ENCODE data around the gene E2F6. TPM values are rescaled to one million over a fixed set of nuclear protein-coding genes. Genes with fewer than 3 reads are reported as not detected.
A peak's percentile ranks its signal among the peaks of the same experiment; 100 is the strongest.

The E2F6 gene
- total and polyA plus RNA-seq, 2 of the 13 experiments (the other 11 are each of a cell fraction or from before 2014, with no cell fraction given): 27.3 to 36.0 TPM

DNA sequence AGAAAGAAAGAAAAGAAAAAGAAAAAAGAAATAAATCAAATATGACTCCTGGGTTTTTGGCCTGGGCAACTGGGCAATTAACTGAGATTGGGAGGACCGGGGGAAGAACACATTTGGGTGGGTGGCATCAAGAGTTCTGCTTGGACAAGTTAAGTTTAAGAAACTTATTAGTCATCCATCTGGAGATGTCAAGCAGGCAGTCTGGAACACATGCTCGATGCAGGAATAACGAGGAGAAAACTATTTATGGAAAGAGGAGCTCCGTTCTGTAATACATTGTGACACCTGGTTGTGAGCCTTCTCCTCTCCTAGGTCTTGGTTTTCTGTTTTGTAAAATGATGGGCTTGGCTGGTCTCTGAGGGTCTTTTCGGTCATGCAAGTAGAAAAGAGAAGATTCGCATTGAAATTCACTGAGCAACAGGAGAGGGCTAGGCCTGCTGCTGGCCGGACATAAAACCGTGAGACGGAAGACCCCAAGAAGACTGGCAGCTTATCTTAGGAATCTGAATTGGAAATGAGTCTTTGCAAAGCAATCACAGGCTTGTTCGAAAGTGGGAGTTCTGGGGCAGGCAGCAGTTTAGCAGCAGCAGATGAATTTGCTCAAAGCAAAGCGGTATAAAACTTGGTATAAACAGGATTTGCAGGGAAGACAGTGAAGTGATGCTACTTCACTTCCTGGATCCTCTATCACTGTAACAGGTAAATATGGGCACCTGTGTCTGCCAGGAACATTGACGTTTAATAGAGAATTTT is 51.4 kb downstream of the E2F6 start:
- 67% methylated on average over 12 of the region's 12 CpGs for WGBS (ENCODE audit: low lambda C conversion rate)

DNA sequence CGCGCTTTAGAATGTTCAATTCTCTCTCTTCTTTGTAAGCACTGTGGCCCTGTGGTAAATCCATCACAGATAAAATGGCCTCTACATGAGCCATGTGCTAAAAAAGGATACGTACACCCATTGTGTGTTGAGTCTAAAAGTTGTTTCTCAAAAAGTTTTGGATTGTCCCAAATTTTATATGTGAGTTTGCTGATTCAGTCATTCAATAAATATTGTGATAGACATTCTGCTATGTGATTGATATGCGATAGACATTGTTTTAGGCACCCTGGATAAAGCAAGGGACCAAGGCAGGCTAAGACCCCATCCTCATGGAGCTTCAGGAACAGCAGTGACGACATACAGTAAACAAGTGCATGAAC is 53.5 kb downstream of the E2F6 start:
- no peaks in the 10 kb centered on the region for H3K79me2 ChIP-seq (ENCODE audit: insufficient read depth, low read length)
- no peak overlapping the region; a peak in 1 of 6 replicates for H3K4me3 ChIP-seq (replicated peaks in 1 of 3; ENCODE audit: insufficient read depth in 1 of 3, low read depth in 2 of 3, low read length in 3 of 3)
- no peak for DNase-seq (ENCODE audit: low spot score)
- ChIA-PET CTCF (ENCODE audit: low intra/inter-chr PET ratio, low total read pairs) (no interaction called here), POLR2A (interaction anchor here (0.5 to 2.7 kb wide), 6 partner anchors 36 to 282 kb away, joined by 3 to 39 read pairs (median 6); partner anchors contain the start of gene ROCK2)
- WGBS (ENCODE audit: low lambda C conversion rate): 78% methylated on average over 5 of the region's 5 CpGs
- intact Hi-C loops (cut with micrococcal nuclease; ENCODE audit: unreplicated experiment): loop anchor here (1.0 to 5.0 kb wide), 4 partner anchors 35 to 280 kb away; a partner anchor contains a TSS
- in situ Hi-C loops (cut with HindIII; ENCODE audit: extremely low pct_ligation_motif_present, low pct_unique_long_range_greater_than_20kb): loop anchor here (5.0 kb wide), 1 partner anchor 70 kb away; the partner anchor contains the start of gene ROCK2
- no peaks in the 10 kb centered on the region for H4K20me1 ChIP-seq (ENCODE audit: insufficient read depth, low read length)
- no peak overlapping the region for H3K27ac ChIP-seq (ENCODE audit: extremely low read length, insufficient read depth, low read length)
- no peaks in the 10 kb centered on the region for H3K36me3 ChIP-seq (replicated peaks in 1 of 2; ENCODE audit: control insufficient read depth in 1 of 2, insufficient read depth in 2 of 2, low read length in 2 of 2)
- no peak overlapping the region for H2AFZ ChIP-seq (ENCODE audit: low read length)
- H3K9me3 ChIP-seq (ENCODE audit: low read length): peaks cover 5% of the 10 kb centered on the region; the same call in 1 of the 2 replicates
- BruUV-seq (replicated peaks): no TSS peak
- no peak for FAIRE-seq
- no peak overlapping the region for H3K9ac ChIP-seq (ENCODE audit: insufficient read depth, low read depth, low read length)
- H3K4me1 ChIP-seq (ENCODE audit: insufficient read depth, low read length): peaks cover 27% of the 10 kb centered on the region
- no peaks in the 10 kb centered on the region for H3K27me3 ChIP-seq (ENCODE audit: control insufficient read depth in 1 of 2, insufficient read depth in 2 of 2, low read length in 2 of 2)
- H3K4me2 ChIP-seq (ENCODE audit: low read depth, low read length): peak overlapping the region; percentile 58
- ATAC-seq: no peak
- TF ChIP-seq, protein P1, sequence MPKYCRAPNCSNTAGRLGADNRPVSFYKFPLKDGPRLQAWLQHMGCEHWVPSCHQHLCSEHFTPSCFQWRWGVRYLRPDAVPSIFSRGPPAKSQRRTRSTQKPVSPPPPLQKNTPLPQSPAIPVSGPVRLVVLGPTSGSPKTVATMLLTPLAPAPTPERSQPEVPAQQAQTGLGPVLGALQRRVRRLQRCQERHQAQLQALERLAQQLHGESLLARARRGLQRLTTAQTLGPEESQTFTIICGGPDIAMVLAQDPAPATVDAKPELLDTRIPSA (CRISPR knock-in tag; IDR thresholded peaks at IDR 0.05; ENCODE audit: borderline replicate concordance): no peak
- TF ChIP-seq ZNF224 (CRISPR knock-in tag; IDR thresholded peaks at IDR 0.05): 0 out of 2 replicates have a peak, but pooled peaks have one; percentile 40
- no peak for TF ChIP-seq YEATS2 (CRISPR knock-in tag; IDR thresholded peaks at IDR 0.05; ENCODE audit: borderline replicate concordance)
- TF ChIP-seq ZMYM2 (CRISPR knock-in tag; IDR thresholded peaks at IDR 0.05): no peak
- no peak for TF ChIP-seq WIZ (CRISPR knock-in tag; IDR thresholded peaks at IDR 0.05)
- no peak for TF ChIP-seq ZNF33A (CRISPR knock-in tag; IDR thresholded peaks at IDR 0.05; ENCODE audit: borderline replicate concordance)
- TF ChIP-seq, protein P2, sequence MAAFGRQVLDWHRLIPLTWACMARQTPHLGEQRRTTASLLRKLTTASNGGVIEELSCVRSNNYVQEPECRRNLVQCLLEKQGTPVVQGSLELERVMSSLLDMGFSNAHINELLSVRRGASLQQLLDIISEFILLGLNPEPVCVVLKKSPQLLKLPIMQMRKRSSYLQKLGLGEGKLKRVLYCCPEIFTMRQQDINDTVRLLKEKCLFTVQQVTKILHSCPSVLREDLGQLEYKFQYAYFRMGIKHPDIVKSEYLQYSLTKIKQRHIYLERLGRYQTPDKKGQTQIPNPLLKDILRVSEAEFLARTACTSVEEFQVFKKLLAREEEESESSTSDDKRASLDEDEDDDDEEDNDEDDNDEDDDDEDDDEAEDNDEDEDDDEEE (CRISPR knock-in tag; IDR thresholded peaks at IDR 0.05): 0 out of 2 replicates have a peak, but pooled peaks have one; percentile 29
- 0 out of 2 replicates have a peak, but pooled peaks have one; percentile 55 for TF ChIP-seq ZNF260 (CRISPR knock-in tag; IDR thresholded peaks at IDR 0.05; ENCODE audit: borderline replicate concordance, low read depth)
- TF ChIP-seq, protein P3, sequence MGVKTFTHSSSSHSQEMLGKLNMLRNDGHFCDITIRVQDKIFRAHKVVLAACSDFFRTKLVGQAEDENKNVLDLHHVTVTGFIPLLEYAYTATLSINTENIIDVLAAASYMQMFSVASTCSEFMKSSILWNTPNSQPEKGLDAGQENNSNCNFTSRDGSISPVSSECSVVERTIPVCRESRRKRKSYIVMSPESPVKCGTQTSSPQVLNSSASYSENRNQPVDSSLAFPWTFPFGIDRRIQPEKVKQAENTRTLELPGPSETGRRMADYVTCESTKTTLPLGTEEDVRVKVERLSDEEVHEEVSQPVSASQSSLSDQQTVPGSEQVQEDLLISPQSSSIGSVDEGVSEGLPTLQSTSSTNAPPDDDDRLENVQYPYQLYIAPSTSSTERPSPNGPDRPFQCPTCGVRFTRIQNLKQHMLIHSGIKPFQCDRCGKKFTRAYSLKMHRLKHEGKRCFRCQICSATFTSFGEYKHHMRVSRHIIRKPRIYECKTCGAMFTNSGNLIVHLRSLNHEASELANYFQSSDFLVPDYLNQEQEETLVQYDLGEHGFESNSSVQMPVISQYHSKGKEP (CRISPR knock-in tag; IDR thresholded peaks at IDR 0.05): no peak
- no peak for TF ChIP-seq ZNF776 (CRISPR knock-in tag; IDR thresholded peaks at IDR 0.05)
- no peak for TF ChIP-seq ZNF841 (CRISPR knock-in tag; IDR thresholded peaks at IDR 0.05; ENCODE audit: borderline replicate concordance)
- no peak for TF ChIP-seq ZNF501 (CRISPR knock-in tag; IDR thresholded peaks at IDR 0.05)

More for the DNA sequence above, 51.4 kb downstream of the E2F6 start:
- H3K9ac ChIP-seq (ENCODE audit: insufficient read depth, low read depth, low read length): no peak overlapping the region
- TF ChIP-seq PPARG (CRISPR knock-in tag; conservative IDR thresholded peaks at IDR 0.05) (no peak), SMAD3 (CRISPR knock-in tag; IDR thresholded peaks at IDR 0.05) (no peak), ZNF207 (IDR thresholded peaks at IDR 0.05; ENCODE audit: borderline replicate concordance) (no peak), SOX13 (IDR thresholded peaks at IDR 0.05) (no peak), SOX13 (CRISPR knock-in tag; conservative IDR thresholded peaks at IDR 0.05 in 1 of 2, IDR thresholded peaks at IDR 0.05 in 1 of 2) (no peak)
- in situ Hi-C loops (cut with HindIII; ENCODE audit: extremely low pct_ligation_motif_present, low pct_unique_long_range_greater_than_20kb): loop anchor here (5.0 kb wide), 1 partner anchor 72 kb away; the partner anchor contains the start of gene ROCK2
- no peaks in the 10 kb centered on the region for H3K27me3 ChIP-seq (ENCODE audit: control insufficient read depth in 1 of 2, insufficient read depth in 2 of 2, low read length in 2 of 2)
- no peak overlapping the region for H3K4me3 ChIP-seq (replicated peaks in 1 of 3; ENCODE audit: insufficient read depth in 1 of 3, low read depth in 2 of 3, low read length in 3 of 3)
- no TSS peak for BruUV-seq (replicated peaks)
- intact Hi-C loops (cut with micrococcal nuclease; ENCODE audit: unreplicated experiment): loop anchor here (5.0 kb wide), 2 partner anchors 37 to 172 kb away; no protein-coding TSS in a partner anchor
- POLR2A ChIA-PET: no interaction called here
- CTCF ChIA-PET (ENCODE audit: low intra/inter-chr PET ratio, low total read pairs): no interaction called here
- no peak overlapping the region for H2AFZ ChIP-seq (ENCODE audit: low read length)
- H3K27ac ChIP-seq (ENCODE audit: extremely low read length, insufficient read depth, low read length): no peak overlapping the region
- no peak overlapping the region for H3K4me2 ChIP-seq (ENCODE audit: low read depth, low read length)
- DNase-seq (ENCODE audit: low spot score) (no peak), ATAC-seq (no peak), FAIRE-seq (no peak)
- peaks cover 14% of the 10 kb centered on the region; the same call in 1 of the 2 replicates for H3K9me3 ChIP-seq (ENCODE audit: low read length)
- no peaks in the 10 kb centered on the region for H4K20me1 ChIP-seq (ENCODE audit: insufficient read depth, low read length)
- peaks cover 24% of the 10 kb centered on the region for H3K4me1 ChIP-seq (ENCODE audit: insufficient read depth, low read length)
- no peaks in the 10 kb centered on the region for H3K36me3 ChIP-seq (replicated peaks in 1 of 2; ENCODE audit: control insufficient read depth in 1 of 2, insufficient read depth in 2 of 2, low read length in 2 of 2)
- H3K79me2 ChIP-seq (ENCODE audit: insufficient read depth, low read length): no peaks in the 10 kb centered on the region

All from HepG2 (cell line).